Cerebellar cortex (tissue), 1 donor: ENCODE data around the gene KCNE2.

ENCODE experiments used
- DNase-seq: peaks from one replicate; pipeline ENCODE4 v3.0.0-alpha.2; 2015; ENCODE audit warnings: low spot score

KCNE2 gene

GRCh38 chr21:34363733-34364132 lies at the start of gene KCNE2:
KCNE2 (plus strand) TSS chr21:34364006; CDS start chr21:34370479, 6,473 bp downstream.
- DNase-seq = no peak

GRCh38 chr21:34319585-34319984 lies 44.2 kb upstream of the KCNE2 start:
- DNase-seq = no peak

- DNase-seq = no peak
Measured at GRCh38 chr21:34320011-34320410, 43.8 kb upstream of the KCNE2 start.

- no peak for DNase-seq
Measured at GRCh38 chr21:34330055-34330454, 33.8 kb upstream of the KCNE2 start.

- DNase-seq = no peak
Measured at GRCh38 chr21:34331726-34332125, 32.1 kb upstream of the KCNE2 start.

- DNase-seq = no peak
Measured at GRCh38 chr21:34332347-34332746, 31.5 kb upstream of the KCNE2 start.

GRCh38 chr21:34333121-34333739 lies 30.6 kb upstream of the KCNE2 start:
- DNase-seq = no peak

- no peak for DNase-seq
Measured at GRCh38 chr21:34335316-34335715, 28.5 kb upstream of the KCNE2 start.

- no peak for DNase-seq
Measured at GRCh38 chr21:34336245-34336644, 27.6 kb upstream of the KCNE2 start.

GRCh38 chr21:34336756-34337391 lies 26.9 kb upstream of the KCNE2 start:
- no peak for DNase-seq

GRCh38 chr21:34337741-34338140 lies 26.1 kb upstream of the KCNE2 start:
- no peak for DNase-seq

- DNase-seq = no peak
Measured at GRCh38 chr21:34338226-34338625, 25.6 kb upstream of the KCNE2 start.

GRCh38 chr21:34340061-34340460 lies 23.7 kb upstream of the KCNE2 start:
- DNase-seq = no peak

- DNase-seq = no peak
Measured at GRCh38 chr21:34342476-34342875, 21.3 kb upstream of the KCNE2 start.

- DNase-seq = no peak
Measured at GRCh38 chr21:34343347-34343746, 20.5 kb upstream of the KCNE2 start.

GRCh38 chr21:34343838-34344381 lies 19.9 kb upstream of the KCNE2 start:
- DNase-seq = no peak

- no peak for DNase-seq
Measured at GRCh38 chr21:34344584-34344983, 19.2 kb upstream of the KCNE2 start.

- DNase-seq = no peak
Measured at GRCh38 chr21:34345091-34345871, 18.5 kb upstream of the KCNE2 start.

GRCh38 chr21:34345892-34346291 lies 17.9 kb upstream of the KCNE2 start:
- no peak for DNase-seq

GRCh38 chr21:34348890-34349519 lies 14.8 kb upstream of the KCNE2 start:
- DNase-seq = no peak

- DNase-seq = peak; percentile 75
Measured at GRCh38 chr21:34351786-34352241, 12.0 kb upstream of the KCNE2 start.

- no peak for DNase-seq
Measured at GRCh38 chr21:34352556-34352955, 11.2 kb upstream of the KCNE2 start.
